SJSA1 (cell line): ENCODE data around the gene BCKDHB. TPM values are rescaled to one million over a fixed set of nuclear protein-coding genes. Genes with fewer than 3 reads are reported as not detected.
"Not testable (repeated sequence)": the region's sequence is repeated elsewhere in the genome, so short reads cannot be mapped to it uniquely, and the experiment has no call there.

Source experiments
- DNase-seq, 2 experiments: peaks; one replicate each; pipeline ENCODE4 v3.0.0-alpha.2; 2015 to 2020; ENCODE audit warnings: low spot score in 2 of 2, low read depth in 1 of 2
- H3K27ac ChIP-seq: fragments of 250-450 bp; sonication (Bioruptor Pico); 2 replicates; pipeline ENCODE4 v1.5.1; 2020; ENCODE audit warnings: mild to moderate bottlenecking, moderate library complexity
- H3K27me3 ChIP-seq: fragments of 250-450 bp; sonication (Bioruptor Pico); replicated peaks from 2 replicates; pipeline ENCODE4 v1.5.1; 2020; ENCODE audit warnings: mild to moderate bottlenecking, moderate library complexity
- H3K36me3 ChIP-seq: fragments of 250-450 bp; sonication (Bioruptor Pico); 2 replicates; pipeline ENCODE4 v1.5.1; 2020; ENCODE audit warnings: mild to moderate bottlenecking
- H3K4me1 ChIP-seq: fragments of 250-450 bp; sonication (Bioruptor Pico); replicated peaks from 2 replicates; pipeline ENCODE4 v1.6.1; 2021; ENCODE audit warnings: mild to moderate bottlenecking
- H3K4me3 ChIP-seq: fragments of 250-450 bp; sonication (Bioruptor Pico); 2 replicates; pipeline ENCODE4 v1.5.1; 2020; ENCODE audit warnings: mild to moderate bottlenecking
- H3K9me3 ChIP-seq: fragments of 250-450 bp; sonication (Bioruptor Pico); replicated peaks from 2 replicates; pipeline ENCODE4 v1.5.1; 2020; ENCODE audit warnings: mild to moderate bottlenecking
- total RNA-seq: library from RNA; depleted of rRNA; stranded (reverse); fragments of >200 nt; shearing (Covaris generic); gene quantifications from 2 replicates; pipeline ENCODE4 v1.2.3, GENCODE V29; 2014

Gene BCKDHB
- total RNA-seq, 1 experiment from 2014 or later: 27.5 TPM

DNA sequence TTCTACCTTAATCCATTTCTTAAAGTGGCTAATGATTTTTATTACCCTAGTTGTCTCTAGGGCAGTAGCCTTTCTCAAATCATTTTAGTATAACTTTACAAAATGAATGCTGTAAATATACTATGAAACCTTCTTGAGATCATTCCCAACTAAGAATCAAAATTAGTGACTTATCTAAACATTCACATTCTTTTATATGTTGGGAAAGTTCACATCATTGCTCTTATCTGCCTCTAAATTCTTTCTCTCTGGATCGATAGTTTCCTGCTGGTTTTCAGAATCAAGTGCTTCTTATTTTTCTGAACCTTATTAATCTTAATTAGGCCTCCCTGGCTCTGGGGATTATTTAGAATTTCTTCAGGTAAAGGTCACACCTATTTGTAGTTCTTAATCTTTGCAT, 126.8 kb downstream of the BCKDHB start:
- Histone ChIP-seq H3K9me3 (no peaks in the 10 kb centered on the region), H3K36me3 (no peaks in the 10 kb centered on the region), H3K27me3 (no peaks in the 10 kb centered on the region), H3K4me3 (no peak overlapping the region), H3K27ac (no peak overlapping the region), H3K4me1 (peaks cover 11% of the 10 kb centered on the region; the same call in 1 of the 2 replicates)
- DNase-seq: no peak

DNA sequence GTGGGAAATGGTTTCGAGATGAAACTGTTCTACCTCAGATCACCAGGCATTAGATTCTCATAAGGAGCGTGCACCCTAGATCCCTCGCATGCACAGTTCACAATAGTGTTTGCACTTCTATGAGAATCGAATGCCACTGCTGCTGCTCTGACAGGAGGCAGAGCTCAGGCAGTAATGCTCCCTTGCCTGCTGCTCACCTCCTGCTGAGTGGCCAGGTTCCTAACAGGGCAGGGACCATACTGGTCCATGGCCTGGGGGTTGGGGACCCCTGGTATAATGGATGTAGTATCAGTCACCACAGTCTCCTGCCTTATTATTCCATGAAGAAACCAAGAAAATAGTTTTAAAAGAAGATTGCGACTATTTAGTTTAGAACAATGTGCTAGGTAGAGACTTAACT, 127.5 kb downstream of the BCKDHB start:
- H3K36me3 ChIP-seq: no peaks in the 10 kb centered on the region
- H3K4me3 ChIP-seq: no peak overlapping the region
- no peak overlapping the region for H3K27ac ChIP-seq
- H3K9me3 ChIP-seq: no peaks in the 10 kb centered on the region
- no peaks in the 10 kb centered on the region for H3K27me3 ChIP-seq
- peaks cover 11% of the 10 kb centered on the region; the same call in 1 of the 2 replicates for H3K4me1 ChIP-seq
- DNase-seq: peak in 1 of 2 experiments; percentile 6

DNA sequence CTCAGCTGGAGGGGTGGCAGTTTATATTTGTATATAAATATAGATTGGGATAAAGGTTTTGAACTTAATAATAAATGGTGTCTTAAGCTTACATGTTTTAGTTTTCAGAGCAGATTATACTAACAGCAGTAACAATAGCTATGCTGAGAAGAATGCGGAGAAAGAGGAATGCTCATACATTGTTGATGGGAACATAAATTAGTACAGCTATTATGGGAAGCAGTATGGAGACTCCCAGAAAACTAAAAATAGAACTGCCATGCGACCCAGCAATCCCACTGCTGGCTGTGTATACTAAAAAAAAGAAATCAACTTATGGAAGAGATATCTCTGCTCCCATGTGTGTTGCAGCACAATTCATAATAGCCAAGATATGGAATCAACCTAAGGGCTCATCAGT, 127.9 kb downstream of the BCKDHB start:
- Histone ChIP-seq H3K4me3 (no peak overlapping the region), H3K27ac (no peak overlapping the region), H3K27me3 (no peaks in the 10 kb centered on the region), H3K9me3 (no peaks in the 10 kb centered on the region), H3K4me1 (peaks cover 11% of the 10 kb centered on the region; the same call in 1 of the 2 replicates), H3K36me3 (no peaks in the 10 kb centered on the region)
- DNase-seq: peak in 1 of 2 experiments; percentile 18

DNA sequence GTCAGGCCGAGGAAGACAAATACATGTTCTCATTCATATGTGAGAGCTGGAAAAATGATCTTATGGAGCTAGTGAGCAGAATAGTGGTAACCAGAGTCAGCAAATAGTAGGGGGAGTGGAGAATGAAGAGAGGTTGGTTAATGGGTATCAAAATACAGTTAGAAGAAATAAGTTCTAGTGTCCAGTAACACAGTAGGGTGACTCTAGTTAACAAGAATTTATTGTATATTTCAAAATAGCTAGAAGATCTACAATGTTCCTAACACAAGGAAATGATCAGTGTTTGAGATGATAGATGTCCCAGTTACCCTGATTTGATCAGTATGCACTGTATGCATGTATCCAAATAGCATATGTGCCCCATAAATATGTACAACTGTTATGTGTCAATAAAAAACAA, 128.4 kb downstream of the BCKDHB start:
- peaks cover 11% of the 10 kb centered on the region; the same call in 1 of the 2 replicates for H3K4me1 ChIP-seq
- no peak for DNase-seq
- H3K9me3 ChIP-seq: no peaks in the 10 kb centered on the region
- H3K27ac ChIP-seq: no peak overlapping the region
- no peaks in the 10 kb centered on the region for H3K36me3 ChIP-seq
- H3K4me3 ChIP-seq: no peak overlapping the region
- no peaks in the 10 kb centered on the region for H3K27me3 ChIP-seq

DNA sequence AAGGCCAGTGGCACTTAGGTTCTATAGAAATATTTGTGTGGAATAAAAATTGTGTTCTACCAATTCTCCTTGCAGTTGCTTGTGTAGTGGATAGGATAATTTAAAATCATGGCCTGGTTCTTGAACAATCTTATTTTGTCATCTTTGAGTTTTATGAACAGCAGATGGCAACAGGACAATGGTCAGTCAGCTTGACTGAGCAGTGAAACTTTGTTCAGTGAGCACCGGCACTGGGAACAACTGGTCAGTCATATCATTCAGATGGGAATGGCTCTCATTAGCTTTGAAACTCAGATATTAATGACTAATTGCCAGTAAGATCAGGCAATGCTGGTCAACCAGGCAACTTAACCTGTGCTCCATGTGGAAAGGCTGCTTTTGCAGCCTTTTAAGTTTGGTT, 129.2 kb downstream of the BCKDHB start:
- Histone ChIP-seq H3K27ac (no peak overlapping the region), H3K36me3 (no peaks in the 10 kb centered on the region), H3K9me3 (no peaks in the 10 kb centered on the region), H3K27me3 (no peaks in the 10 kb centered on the region), H3K4me1 (peaks cover 11% of the 10 kb centered on the region; the same call in 1 of the 2 replicates), H3K4me3 (no peak overlapping the region)
- DNase-seq: no peak

DNA sequence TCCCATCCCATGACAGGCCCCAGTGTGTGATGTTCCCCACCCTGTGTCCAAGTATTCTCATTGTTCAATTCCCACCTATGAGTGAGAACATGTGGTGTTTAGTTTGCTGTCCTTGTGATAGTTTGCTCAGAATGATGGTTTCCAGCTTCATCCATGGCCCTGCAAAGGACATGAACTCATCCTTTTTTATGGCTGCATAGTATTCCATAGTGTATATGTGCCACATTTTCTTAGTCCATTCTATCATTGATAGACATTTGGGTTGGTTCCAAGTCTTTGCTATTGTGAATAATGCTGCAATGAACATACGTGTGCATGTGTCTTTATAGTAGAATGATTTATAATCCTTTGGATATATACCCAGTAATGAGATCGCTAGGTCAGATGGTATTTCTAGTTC, 132.3 kb downstream of the BCKDHB start:
- H3K4me1 ChIP-seq, H3K27ac ChIP-seq, H3K9me3 ChIP-seq, H3K27me3 ChIP-seq, H3K36me3 ChIP-seq, H3K4me3 ChIP-seq, DNase-seq: not testable (repeated sequence)

DNA sequence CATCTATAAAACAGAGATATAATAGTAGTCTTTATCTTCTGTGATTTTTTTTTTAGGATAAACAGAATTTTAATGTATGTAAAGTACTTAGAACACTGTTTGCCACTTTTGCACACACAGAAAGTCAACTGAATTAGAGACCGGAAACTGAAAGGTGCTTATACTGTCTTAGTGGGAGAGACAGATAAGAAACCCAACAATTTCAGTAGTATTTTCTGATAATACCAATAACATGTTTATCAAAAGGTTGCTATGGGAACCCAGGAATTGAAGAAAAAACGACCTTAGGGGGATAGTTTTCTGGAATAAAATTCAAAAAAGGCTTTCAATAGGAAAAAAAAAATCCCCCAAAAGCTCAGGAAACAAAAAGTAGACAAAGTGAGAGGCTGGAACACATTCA, 138.6 kb downstream of the BCKDHB start:
- Histone ChIP-seq H3K4me1 (no peaks in the 10 kb centered on the region), H3K27ac (no peak overlapping the region)

DNA sequence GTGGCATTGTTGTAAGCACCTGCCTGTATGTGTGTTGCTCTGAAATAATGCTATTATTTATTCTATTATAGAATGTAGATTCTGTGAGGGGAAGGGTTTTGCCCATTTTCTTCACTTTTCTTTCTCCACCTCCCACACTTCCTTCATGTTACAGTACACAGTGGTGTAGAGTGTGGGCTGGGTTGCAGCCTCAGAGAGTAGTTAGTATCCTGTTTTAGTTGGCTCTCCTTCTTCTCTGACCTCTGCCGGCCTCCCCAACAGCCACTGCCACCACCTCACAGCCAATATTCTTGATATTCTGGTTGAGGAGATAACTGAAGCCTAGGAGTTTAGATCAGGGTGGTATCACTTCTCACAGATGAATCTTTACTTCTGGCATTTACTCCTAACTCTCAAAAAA, 143.4 kb downstream of the BCKDHB start:
- Histone ChIP-seq H3K36me3 (no peaks in the 10 kb centered on the region), H3K4me1 (peaks cover 4% of the 10 kb centered on the region; the same call in 1 of the 2 replicates), H3K9me3 (no peaks in the 10 kb centered on the region), H3K27ac (no peak overlapping the region), H3K27me3 (no peaks in the 10 kb centered on the region), H3K4me3 (no peak overlapping the region)
- DNase-seq: no peak

More for the DNA sequence above, 138.6 kb downstream of the BCKDHB start:
- Histone ChIP-seq H3K36me3 (0 out of 2 replicates have a peak, but pooled peaks cover 4% of the 10 kb centered on the region), H3K27me3 (no peaks in the 10 kb centered on the region), H3K9me3 (no peaks in the 10 kb centered on the region), H3K4me3 (no peak overlapping the region)
- no peak for DNase-seq

DNA sequence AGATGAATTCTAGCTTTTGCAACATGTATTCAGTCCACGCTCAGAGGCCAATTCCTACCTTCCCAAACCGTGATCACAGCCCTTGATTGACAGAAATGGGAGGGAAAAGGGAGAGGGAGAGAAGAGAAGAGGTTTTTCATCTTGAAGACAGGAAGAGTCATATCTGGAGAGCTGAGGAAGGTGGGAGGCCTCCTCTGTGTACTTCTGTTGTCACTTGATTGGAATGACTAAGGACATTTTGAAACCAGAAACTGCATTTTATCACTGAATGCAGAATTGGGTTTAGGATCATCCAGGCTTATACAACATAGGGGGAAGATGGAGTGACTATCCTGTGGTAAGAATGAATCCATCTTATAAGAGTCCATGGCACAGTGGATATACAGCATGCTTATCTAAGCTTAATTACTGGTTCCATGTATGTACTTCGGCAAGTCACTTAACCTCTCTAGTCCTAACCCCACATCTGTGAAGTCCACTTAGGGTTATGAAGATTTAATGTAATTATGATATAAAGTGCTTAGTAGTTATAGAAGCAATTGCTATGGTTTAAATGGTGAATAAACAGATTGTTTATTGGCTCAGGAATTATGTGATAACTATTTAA, 144.0 kb downstream of the BCKDHB start:
- Histone ChIP-seq H3K36me3 (no peaks in the 10 kb centered on the region), H3K27me3 (no peaks in the 10 kb centered on the region), H3K4me1 (peaks cover 4% of the 10 kb centered on the region; the same call in 1 of the 2 replicates), H3K4me3 (no peak overlapping the region), H3K9me3 (no peaks in the 10 kb centered on the region), H3K27ac (no peak overlapping the region)
- peak in 1 of 2 experiments; percentile 6 for DNase-seq

DNA sequence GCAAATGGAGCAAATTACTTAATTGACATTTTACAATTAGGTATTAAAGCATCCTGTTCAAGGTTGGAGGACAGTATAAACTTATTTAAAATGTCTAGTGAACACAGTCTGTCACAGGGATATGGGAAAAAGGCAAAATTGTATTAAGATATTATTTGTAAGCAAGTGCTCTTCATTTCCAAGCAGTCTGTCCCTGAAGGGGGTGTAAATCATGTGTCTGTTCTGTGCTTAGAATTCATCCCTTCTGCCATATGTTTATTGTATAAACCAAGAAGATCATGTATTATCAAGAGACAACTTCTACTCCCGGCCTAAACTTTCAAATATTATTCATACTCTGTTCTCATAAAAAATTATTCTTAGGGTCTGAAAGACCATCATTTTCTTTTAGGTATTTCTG, 144.8 kb downstream of the BCKDHB start:
- H3K27ac ChIP-seq: no peak overlapping the region
- no peaks in the 10 kb centered on the region for H3K9me3 ChIP-seq
- peaks cover 4% of the 10 kb centered on the region; the same call in 1 of the 2 replicates for H3K4me1 ChIP-seq
- H3K4me3 ChIP-seq: no peak overlapping the region
- no peaks in the 10 kb centered on the region for H3K36me3 ChIP-seq
- no peak for DNase-seq
- no peaks in the 10 kb centered on the region for H3K27me3 ChIP-seq

DNA sequence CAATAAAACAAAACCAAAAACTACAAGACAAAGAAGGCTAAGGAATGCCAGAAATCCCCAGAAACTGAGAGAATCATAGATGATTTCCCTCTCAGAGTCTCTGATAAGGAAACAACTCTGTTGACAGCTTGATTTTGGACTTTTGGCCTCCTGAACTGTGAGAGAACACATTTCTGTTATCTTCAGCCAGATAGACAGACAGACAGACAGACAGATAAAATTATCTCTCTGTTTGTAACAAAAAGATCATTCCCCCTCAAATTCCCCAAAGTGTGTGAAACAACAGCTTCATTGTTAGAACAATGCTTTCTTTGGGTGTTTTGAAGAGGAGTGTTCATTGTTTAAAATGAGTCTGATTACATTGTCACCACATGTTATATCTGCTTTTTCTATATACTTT, 148.2 kb downstream of the BCKDHB start:
- DNase-seq: no peak
- H3K36me3 ChIP-seq: no peaks in the 10 kb centered on the region

DNA sequence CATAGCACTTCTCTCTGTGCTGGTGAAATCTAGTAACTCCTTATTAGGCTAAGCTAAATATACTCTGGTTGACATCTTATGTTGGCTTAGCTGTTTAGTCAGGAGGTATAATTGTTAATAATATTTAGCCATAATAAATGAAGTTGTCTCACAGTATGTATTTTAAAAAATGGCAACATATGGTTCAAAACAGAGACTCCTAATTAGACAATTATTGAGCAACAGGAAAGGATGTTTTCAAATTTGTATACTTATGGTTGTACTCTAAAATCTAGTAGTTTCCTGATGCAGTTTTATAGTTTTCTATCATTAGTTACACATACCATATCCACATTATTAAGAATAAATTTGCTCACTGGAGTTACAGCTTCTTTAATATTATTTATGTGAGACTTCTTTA, 150.2 kb downstream of the BCKDHB start:
- Histone ChIP-seq H3K27me3 (no peaks in the 10 kb centered on the region), H3K9me3 (no peaks in the 10 kb centered on the region), H3K36me3 (no peaks in the 10 kb centered on the region), H3K4me1 (no peaks in the 10 kb centered on the region), H3K27ac (no peak overlapping the region), H3K4me3 (no peak overlapping the region)
- DNase-seq: no peak

More for the DNA sequence above, 148.2 kb downstream of the BCKDHB start:
- Histone ChIP-seq H3K27me3 (no peaks in the 10 kb centered on the region), H3K27ac (no peak overlapping the region; the same call in 1 of the 2 replicates), H3K4me1 (peaks cover 4% of the 10 kb centered on the region; the same call in 1 of the 2 replicates), H3K4me3 (no peak overlapping the region), H3K9me3 (no peaks in the 10 kb centered on the region)

DNA sequence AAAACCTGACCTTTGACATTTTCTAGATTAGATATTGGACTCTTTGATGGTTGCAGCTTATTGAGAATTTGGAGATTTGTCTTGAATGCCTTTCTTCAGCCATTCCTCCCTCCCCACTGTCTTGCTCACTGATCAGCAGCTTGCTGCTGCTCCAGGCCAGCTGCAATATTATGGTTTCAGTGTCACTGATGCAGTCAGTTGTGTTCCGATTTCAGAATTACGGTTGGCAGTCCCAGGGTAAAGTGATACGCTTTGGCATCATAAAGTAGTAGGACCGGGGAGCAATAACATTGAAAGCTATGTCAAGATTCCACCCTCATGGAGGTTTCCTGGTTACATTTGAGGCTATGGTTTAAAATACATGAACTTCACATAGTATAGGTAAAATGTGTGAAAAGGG, 152.6 kb downstream of the BCKDHB start:
- H3K9me3 ChIP-seq: no peaks in the 10 kb centered on the region
- DNase-seq: no peak
- H3K4me1 ChIP-seq: no peaks in the 10 kb centered on the region
- no peak overlapping the region for H3K27ac ChIP-seq
- no peak overlapping the region for H3K4me3 ChIP-seq
- no peaks in the 10 kb centered on the region for H3K36me3 ChIP-seq
- no peaks in the 10 kb centered on the region for H3K27me3 ChIP-seq

DNA sequence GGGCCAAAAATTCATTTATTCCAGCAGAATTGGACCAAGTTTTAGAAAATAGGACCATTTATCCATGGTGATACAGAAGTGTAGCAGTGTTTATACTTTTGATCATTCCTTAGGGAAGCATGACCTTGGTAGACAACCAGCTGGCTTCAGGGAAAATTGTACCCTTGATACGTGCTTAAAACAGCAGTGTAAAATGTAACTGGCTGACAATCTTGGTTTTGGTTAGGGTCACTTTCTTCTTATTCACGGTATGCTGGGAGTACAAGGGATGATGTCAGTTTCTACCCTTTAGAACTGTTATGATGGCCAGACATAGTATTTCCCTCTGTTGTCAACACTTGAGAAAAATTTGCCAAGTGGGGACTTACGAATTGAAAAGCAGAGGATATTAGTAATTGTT, 157.1 kb downstream of the BCKDHB start:
- DNase-seq: no peak
- no peaks in the 10 kb centered on the region for H3K36me3 ChIP-seq
- H3K27ac ChIP-seq: no peak overlapping the region
- H3K4me3 ChIP-seq: no peak overlapping the region
- H3K9me3 ChIP-seq: no peaks in the 10 kb centered on the region
- H3K27me3 ChIP-seq: no peaks in the 10 kb centered on the region
- no peaks in the 10 kb centered on the region for H3K4me1 ChIP-seq
